GM10266 (cell line): ENCODE results near the gene SYNJ1.

ENCODE experiments used
- DNase-seq: peaks from one replicate; pipeline ENCODE4 v3.0.0; 2012; ENCODE audit errors: extremely low spot score
- TF ChIP-seq, protein P1 (sequence below): IDR thresholded peaks from 2 replicates; pipeline ENCODE4 v1.5.1; 2012; ENCODE audit warnings: mild to moderate bottlenecking, low read depth; ENCODE audit not compliant: control insufficient read depth, insufficient read depth; ENCODE audit errors: missing control alignments

SYNJ1 gene

DNA sequence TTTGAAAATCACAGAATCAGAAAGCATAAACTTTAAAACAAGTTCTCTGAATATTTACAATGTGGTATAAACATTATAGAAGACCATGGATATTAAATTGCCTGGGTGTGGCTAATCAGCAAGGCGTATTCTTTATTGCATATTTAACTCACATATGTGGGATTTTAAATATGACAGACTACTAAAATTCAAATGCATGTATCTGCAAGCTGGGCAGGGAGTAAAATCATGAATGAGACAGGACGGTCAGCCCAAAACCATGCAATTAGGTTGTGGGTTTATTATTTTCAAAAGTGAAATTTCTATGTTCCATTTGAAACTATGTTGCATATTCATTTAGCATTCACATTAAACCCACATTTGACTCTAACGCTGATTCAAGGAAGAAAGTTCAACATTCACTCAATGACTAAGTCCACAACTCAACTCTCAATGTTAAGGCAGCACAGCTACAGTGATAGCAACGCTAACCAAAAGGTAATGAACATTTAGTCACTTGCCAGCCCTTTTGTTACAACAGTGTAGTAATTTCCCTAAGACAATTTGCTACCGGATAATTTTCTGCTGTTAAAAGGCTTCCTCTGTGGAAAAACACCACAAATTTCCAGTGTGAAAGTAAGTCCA is 6.3 kb upstream of the SYNJ1 start:
- TF ChIP-seq, protein P1, sequence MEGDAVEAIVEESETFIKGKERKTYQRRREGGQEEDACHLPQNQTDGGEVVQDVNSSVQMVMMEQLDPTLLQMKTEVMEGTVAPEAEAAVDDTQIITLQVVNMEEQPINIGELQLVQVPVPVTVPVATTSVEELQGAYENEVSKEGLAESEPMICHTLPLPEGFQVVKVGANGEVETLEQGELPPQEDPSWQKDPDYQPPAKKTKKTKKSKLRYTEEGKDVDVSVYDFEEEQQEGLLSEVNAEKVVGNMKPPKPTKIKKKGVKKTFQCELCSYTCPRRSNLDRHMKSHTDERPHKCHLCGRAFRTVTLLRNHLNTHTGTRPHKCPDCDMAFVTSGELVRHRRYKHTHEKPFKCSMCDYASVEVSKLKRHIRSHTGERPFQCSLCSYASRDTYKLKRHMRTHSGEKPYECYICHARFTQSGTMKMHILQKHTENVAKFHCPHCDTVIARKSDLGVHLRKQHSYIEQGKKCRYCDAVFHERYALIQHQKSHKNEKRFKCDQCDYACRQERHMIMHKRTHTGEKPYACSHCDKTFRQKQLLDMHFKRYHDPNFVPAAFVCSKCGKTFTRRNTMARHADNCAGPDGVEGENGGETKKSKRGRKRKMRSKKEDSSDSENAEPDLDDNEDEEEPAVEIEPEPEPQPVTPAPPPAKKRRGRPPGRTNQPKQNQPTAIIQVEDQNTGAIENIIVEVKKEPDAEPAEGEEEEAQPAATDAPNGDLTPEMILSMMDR = no peak
- no peak for DNase-seq

GRCh38 chr21:32733356-32733755 is 5.5 kb upstream of the SYNJ1 start:
- TF ChIP-seq, protein P1 = no peak
- no peak for DNase-seq

DNA sequence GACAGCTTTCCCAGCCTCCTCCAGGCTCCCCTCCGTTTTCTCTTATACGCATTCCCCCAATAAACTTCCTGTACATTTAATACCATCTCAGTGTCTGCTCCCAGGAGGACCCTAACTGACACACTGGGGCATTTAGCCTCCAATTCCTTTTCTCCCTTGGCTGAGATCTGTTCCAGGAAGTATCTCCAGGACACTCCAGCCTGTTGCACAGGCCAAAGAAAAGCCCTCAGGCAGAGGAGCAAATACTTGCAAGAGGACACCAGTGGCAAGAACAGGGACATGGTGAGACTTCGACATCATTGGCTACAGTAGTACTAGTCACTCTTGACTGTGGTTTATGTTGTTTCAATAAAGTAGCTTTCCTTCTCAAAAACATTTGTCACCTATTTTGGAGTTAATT is 4.7 kb upstream of the SYNJ1 start:
- TF ChIP-seq, protein P1 = no peak
- DNase-seq = no peak

DNA sequence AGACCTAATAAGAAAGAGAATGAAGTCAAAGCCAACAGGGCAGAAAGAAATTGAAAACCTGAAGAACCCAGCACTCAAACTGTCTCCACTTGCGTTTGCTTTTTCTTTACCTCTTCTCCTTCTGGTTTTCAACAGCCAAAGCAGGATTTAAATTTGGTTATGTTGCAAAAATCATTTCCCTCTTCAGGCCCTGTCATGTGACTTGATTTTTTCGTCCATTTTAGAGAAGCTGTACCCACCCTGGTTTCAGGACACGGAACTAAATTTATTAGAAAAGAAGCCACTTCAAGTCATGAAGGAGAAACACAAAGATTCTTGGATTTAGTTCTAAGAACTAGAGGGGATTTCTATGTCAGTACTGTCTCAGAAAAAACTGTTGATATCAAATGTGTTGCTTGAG is 1.0 kb upstream of the SYNJ1 start:
- no peak for DNase-seq
- TF ChIP-seq, protein P1 = no peak

GRCh38 chr21:32728456-32728839 is 635 bp upstream of the SYNJ1 start:
- DNase-seq = no peak
- TF ChIP-seq, protein P1 = no peak

DNA sequence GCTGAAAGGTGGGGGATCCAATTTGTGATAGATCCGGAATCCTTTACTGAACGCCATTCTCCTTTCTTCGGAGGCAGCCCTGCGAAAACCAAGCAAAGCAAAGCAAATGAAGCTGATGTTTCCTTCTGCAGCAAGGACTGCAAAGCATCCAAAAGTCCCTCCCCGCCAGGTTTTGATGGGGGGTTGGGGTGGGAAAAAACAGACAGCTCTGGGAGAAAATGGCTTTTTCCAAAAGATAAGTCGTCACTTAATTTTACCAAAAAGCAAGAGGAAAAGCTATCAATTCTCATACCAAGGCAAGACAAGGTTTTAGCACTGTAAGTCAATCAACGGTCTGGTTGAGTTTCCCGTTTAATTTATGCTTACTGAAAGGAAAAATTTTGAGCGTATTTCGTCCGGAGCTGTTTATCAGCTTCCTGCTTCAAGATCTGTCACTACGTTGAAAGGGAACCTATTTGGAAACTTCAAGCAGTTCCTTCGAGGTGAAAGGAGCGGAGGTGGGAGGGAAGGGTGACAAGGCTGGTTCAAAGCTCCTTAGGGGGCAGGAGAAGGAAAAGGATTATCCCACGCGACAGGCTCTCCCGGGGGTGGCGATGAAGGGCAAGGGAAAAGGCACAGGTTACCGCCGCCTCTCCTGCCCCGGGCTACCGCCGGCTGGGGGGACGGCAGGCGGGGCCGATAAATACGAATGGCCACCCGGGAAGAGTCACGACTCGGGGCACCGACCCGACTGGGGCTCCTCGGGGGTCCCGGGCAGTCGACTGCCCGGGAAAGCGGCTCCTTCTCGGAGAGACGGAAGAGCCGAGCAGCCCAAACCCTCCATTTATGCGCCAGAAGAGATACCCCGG is 750 bp downstream of the SYNJ1 start:
- TF ChIP-seq, protein P1 = no peak
- peak; percentile 40 for DNase-seq

GRCh38 chr21:32719085-32719484 is 8.7 kb downstream of the SYNJ1 start:
- TF ChIP-seq, protein P1 = no peak
- no peak for DNase-seq
